ENCODE data around the gene CHRNE.
"Not testable (repeated sequence)": the region's sequence is repeated elsewhere in the genome, so short reads cannot be mapped to it uniquely, and the experiment has no call there.

Gene CHRNE

DNA sequence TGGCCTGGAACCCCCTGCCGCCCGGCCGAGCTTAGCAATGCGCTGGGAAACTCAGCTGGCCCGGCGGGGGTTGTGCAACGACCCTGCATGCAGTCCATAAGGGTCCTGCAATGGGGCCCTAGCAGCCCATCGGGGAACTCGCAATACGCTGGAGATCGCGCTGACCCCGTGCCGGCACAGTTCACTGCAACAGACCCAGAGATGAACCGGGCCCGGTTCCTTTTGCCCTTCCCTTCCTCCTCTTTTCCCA lies 36.6 kb upstream of the CHRNE start:
- no peak for DNase-seq

DNA sequence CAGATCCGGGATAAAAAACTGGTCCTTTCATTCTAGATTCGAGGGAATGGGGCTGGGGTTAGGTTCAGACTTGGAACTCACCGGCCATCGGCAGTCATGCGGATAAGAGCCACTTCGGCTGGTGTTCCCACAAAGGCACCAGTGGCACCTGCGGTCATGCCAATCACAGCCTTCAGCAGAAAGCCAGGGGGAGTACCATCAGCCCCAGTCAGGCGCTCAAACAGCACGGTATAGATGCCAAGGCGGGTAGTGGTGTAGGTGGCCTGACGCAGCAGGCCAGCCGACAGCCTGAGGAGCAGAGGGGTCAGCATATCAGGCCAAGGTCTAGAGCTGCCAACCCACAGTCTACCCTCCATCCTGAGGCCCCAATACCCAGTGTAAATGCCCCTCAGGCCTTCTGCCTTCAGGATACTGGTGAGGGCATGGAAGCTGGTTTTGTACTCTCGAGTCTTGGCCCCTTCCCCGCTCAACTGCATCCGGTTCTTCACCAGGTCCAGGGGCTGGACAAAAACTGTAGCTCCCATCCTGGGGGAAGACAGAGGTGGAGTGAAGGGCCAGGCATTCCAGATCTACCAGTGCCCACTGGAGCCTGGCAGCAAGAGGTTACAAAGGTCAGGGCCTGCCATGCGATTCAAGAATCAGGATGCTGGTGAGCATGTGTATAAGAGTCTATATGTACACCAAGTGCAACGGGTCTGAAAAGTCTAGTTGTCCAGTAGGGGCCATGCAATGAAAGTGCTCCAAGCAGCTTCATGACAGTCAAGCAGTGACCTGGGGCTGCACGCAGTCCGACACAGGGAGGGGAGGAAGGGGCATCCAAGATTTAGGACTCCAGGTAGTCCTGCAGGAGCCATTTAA lies 36.0 kb upstream of the CHRNE start:
- DNase-seq = no peak

- no peak for DNase-seq
Measured at GRCh38 chr17:4938069-4938491, 35.2 kb upstream of the CHRNE start.

- DNase-seq = no peak
Measured at GRCh38 chr17:4937553-4937952, 34.7 kb upstream of the CHRNE start.

- no peak for DNase-seq
Measured at GRCh38 chr17:4936436-4936835, 33.5 kb upstream of the CHRNE start.

GRCh38 chr17:4935650-4936049 lies 32.8 kb upstream of the CHRNE start:
- no peak for DNase-seq

- DNase-seq = no peak
Measured at GRCh38 chr17:4934173-4934979, 31.5 kb upstream of the CHRNE start.

DNA sequence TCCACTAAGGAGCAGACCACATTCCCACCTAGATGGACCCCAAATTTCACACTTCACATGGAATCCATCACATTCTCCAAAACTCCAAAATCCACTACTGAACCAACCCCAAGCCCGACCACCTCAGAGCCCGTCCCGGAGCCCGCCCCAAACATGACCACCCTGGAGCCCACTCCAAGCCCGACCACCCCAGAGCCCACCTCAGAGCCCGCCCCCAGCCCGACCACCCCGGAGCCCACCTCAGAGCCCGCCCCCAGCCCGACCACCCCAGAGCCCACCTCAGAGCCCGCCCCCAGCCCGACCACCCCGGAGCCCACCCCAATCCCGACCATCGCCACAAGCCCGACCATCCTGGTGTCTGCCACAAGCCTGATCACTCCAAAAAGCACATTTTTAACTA lies 30.7 kb upstream of the CHRNE start:
- DNase-seq = no peak

DNA sequence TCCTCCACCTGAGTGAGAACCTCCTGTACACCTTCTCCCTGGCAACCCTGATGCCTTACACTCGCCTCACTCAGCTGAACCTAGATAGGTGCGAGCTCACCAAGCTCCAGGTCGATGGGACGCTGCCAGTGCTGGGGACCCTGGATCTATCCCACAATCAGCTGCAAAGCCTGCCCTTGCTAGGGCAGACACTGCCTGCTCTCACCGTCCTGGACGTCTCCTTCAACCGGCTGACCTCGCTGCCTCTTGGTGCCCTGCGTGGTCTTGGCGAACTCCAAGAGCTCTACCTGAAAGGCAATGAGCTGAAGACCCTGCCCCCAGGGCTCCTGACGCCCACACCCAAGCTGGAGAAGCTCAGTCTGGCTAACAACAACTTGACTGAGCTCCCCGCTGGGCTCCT lies 29.9 kb upstream of the CHRNE start:
- DNase-seq = no peak

DNA sequence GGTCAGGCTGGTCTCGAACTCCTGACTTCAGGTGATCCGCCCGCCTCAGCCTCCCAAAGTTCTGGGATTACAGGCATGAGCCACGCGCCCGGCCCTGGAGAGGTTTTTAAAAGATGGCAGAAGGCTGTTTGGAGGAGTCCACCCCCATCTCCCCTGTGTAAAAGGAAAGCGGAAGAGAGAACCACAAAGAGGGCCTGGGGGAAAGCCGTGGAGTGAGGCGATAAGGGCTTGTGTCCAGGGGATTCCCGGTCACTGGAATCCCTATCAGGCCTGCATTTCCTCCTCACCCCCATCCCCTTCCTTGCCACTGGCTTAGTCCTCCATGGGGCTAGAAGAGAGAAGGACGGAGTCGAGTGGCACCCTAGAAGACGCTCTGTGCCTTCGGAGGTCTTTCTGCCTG lies 29.1 kb upstream of the CHRNE start, which contains the start of gene GP1BA:
Gene GP1BA, plus strand, starts transcription at position 315 of the 400 bp plus-strand sequence. CDS start 328 bp downstream, outside the sequence.
- DNase-seq = no peak

DNA sequence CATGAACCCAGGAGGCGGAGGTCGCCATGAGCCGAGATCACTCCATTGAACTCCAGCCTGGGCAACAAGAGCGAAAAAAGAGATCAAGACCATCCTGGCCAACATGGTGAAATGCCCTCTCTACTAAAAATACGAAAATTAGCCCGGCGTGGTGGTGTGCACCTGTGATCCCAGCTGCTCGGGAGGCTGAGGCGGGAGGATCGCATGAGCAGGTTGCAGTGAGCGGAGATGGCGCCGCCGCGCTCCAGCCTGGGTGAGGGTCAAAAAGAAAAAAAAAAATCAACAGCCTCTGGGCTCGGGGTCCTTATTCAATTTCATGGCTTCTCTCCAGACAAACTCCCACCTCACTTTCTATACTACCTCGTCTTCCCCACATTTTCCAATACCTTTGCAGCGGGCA lies 26.0 kb upstream of the CHRNE start:
- no peak for DNase-seq

- DNase-seq = not testable (repeated sequence)
Measured at GRCh38 chr17:4926577-4927335, 23.9 kb upstream of the CHRNE start.

DNA sequence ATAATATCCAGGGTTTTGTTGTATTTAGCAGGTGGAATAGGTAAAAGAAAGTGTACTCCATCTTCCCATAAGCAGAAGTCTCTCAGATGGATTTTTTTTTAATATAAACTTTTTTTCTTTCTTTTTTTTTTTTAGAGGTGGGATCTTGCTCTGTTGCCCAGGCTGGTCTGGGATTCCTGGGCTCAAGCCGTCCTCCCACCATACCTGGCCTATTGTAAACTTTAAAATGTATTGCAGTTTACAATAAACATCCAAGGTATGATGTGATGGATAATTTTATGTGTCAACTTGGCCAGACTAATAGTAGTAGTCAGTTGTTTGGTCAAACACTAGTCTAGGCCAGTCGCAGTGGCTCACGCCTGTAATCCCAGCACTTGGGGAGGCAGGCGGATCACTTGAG lies 18.4 kb upstream of the CHRNE start:
- no peak for DNase-seq

- peak; percentile 20 for DNase-seq
Measured at GRCh38 chr17:4920351-4921048, 17.6 kb upstream of the CHRNE start.

GRCh38 chr17:4919511-4920047 lies 16.7 kb upstream of the CHRNE start:
- DNase-seq = no peak

- not testable (repeated sequence) for DNase-seq
Measured at GRCh38 chr17:4914551-4914950, 11.7 kb upstream of the CHRNE start.

- DNase-seq = no peak
Measured at GRCh38 chr17:4913994-4914393, 11.1 kb upstream of the CHRNE start.

- DNase-seq = peak; percentile 27
Measured at GRCh38 chr17:4908711-4909496, 6.0 kb upstream of the CHRNE start.

DNA sequence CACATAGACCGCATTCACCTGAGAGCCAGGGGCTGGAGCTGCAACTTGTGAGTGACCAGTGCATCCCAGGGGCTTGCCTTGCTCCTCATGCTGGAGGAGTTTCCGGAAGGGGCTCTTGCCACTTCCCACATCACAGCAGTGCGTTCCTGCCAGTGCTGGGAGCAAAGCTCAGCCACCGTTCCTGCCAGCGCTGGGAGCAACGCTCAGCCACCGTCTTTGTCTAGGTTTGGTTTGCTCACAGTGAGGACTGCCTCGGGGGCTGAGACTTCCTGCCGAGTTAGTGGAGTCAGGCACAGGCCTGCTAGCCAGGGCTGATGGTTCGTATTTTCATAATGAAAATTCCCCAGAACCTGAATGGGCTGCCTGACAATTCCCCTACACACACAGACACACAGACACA lies 5.4 kb upstream of the CHRNE start:
- DNase-seq = no peak

- not testable (repeated sequence) for DNase-seq
Measured at GRCh38 chr17:4906642-4907041, 3.7 kb upstream of the CHRNE start.

DNA sequence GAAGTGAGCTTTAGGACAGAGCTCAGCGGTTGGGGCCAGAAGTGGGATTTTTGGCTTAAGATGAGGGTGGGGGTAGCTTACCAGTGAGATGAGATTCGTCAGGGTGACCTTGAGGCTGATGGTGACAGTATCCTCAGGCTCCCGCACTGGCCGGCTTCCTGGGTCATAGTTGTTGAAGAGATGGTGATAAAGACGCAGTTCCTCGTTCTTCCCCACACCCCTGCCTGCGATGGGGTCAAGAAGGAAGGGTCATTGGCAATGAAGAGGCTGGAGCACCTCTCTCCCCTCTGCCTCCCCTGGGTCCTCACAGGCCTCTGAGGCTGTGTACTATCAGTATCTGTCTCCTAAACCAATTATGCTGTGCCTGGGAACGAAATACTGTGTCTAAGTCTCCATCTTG lies 358 bp downstream of the CHRNE start:
- DNase-seq = no peak

All from SIG-M5 (cell line).